GM18502 (cell line): Measurements from ENCODE around the gene PRKCH.
"Not testable (repeated sequence)": the region's sequence is repeated elsewhere in the genome, so short reads cannot be mapped to it uniquely, and the experiment has no call there.

Experiments used
- ATAC-seq: cut with Tn5 transposase; IDR thresholded peaks from one replicate; pipeline ENCODE4 v1.9.1; 2021; ENCODE audit warnings: mild to moderate bottlenecking; ENCODE audit not compliant: unreplicated experiment, poor library complexity

The PRKCH gene

DNA sequence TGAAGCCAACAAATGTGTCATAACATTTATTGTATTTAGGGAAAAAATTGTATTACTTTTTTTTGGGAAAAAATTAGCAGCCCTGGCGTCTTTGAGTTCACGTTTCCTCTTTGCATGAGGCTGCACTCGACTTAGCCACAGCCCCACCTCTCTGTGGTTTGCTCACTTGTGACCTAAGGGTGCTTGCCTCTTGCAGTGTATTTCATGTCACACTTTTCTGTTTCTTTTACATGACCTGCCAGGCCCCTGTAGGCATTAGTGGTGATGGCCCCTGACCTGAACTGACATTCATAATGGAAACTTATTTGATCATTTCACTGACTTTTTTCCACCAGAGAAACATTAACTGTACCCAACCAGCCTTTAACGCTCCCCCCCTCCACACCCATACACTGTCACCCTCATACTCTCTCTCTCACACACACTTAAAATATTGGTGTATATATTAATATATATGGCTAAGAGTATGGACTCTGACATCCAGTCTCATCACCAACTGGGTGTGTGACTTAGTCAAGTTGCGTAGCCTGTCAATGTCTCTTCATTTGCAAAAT is 122.9 kb downstream of the PRKCH start:
- ATAC-seq, result peak; percentile 87

- no peak for ATAC-seq
Measured at GRCh38 chr14:61451491-61451890, 130.1 kb downstream of the PRKCH start.

GRCh38 chr14:61451891-61452400 is 130.6 kb downstream of the PRKCH start:
- no peak for ATAC-seq

- no peak for ATAC-seq
Measured at GRCh38 chr14:61452452-61452851, 131.1 kb downstream of the PRKCH start.

DNA sequence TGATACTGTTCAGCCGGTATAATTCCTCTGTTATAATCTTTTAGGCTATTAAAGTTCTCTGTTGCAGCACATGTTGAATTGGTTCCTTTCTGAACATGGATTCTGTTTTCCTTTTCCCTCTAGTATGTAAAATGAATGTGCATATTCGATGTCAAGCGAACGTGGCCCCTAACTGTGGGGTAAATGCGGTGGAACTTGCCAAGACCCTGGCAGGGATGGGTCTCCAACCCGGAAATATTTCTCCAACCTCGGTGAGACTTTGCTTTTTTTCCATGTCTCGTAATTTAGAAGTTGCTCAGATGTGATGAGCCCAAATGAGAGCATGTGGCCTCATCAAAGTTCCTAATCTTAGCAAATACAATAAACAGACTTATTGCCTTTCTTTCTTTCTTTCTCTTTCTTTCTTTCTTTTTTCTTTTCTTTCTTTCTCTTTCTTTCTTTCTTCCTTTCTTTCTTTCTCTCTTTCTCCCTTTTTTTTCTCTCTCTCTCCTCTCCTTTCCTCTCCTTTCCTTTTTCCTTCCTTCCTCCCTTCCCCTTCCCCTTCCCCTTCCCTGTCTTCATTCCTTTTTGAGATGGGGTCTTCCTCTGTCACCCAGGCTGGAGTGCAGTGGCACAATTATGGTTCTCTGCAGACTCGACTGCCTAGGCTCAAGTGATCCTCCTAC is 131.9 kb downstream of the PRKCH start:
- no peak for ATAC-seq

DNA sequence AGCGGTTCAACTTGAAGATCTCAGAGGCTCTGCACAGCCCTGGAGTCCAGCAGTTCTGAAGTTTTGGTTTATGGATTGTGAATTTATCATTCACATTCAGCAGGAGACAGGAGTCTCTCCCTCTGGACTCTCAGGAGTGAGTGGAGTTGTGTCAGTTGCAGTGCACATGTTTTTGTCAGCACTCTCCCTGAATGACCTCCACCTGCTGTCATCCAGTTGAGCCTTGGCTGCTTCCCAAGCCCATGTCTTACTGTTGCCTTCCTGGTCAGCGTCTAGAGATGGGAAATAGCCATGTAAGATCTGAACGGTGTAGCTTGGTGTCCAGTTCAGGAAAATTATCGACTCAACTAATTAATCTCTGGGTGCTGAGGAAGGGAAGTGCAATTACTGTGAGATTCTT is 133.2 kb downstream of the PRKCH start:
- no peak for ATAC-seq

- no peak for ATAC-seq
Measured at GRCh38 chr14:61455351-61455750, 134.0 kb downstream of the PRKCH start.

DNA sequence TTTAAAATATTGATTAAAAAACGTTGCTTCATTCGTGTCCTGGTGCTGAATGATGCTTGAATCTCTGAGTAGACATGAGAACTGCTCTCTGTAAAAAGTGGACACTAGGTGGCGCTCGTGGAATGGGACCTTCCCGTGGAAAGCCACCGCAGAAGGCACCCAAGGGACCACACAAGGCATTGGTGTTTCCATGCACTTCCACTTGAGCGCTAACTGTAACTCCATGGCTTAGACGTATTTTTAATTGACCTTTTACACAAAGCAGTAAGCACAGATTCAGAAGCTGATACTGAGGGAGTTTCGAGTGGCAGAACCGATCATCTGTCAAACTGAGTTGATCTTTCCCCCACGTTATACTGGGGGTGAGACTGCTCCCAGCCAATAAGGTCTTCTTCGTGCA is 135.3 kb downstream of the PRKCH start:
- ATAC-seq, result peak; percentile 86

- no peak for ATAC-seq
Measured at GRCh38 chr14:61458766-61459165, 137.4 kb downstream of the PRKCH start.

DNA sequence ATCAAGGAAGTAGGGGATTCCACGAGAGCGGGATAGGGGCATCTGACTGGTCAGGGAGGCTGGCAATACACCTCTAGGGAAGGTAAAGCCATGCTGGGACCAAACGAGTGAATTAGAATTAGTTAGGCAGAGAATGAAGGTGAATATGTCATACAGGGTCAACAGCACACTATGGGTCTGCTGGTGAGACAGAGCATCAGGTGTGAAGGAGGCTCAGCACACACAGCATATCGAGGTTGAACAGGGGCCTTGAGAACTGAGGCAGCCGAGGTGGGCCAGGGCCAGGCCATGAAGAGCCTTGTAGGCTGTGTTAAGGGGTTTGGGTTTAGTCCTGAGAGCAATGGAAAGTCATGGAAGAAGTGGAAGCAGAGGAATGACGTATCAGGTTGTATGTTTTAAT is 137.8 kb downstream of the PRKCH start:
- ATAC-seq, result no peak

- ATAC-seq, result no peak
Measured at GRCh38 chr14:61460063-61460462, 138.7 kb downstream of the PRKCH start.

DNA sequence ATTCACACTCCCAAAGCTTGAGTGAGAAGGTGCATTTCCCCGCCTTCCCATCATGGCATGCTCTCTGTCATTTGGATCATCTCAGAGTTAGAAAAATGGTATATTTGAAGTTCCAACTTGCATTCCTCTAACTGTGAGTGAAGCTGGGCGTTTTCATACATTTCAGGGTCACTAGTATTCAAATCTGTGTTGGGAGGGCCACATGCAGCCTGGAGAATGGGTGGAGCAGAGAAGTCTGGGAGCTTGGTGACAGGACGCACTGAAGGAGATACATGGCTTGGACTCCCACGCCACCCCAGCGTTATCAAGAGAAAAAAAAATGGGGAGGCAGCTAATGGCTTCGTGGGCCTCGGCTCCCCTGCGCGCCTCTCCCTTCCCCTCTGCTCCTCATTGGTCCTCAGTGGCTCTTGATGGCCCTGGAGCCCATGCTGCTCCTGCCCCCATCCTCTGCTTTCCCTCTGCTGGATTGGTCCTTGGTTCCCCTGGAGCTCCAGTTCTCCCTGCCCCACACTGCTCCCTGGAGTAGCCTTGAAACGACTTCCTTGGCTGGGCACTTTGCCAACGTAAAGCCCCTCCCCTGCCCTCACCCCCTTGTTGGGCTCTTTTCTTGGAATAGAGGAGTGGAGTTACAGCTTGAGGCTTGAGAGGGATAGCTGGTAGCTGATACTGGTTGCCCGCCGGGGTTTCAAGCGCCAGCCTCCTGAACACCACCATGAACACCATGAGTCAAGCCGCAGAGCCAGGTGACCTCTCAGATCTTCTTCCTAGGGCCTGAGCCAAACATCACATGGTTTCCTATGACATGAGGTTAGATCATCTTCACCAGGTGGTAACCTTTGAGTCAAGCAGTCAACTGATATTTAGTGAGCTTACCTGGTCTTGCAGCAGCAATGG is 139.6 kb downstream of the PRKCH start:
- ATAC-seq, result no peak

GRCh38 chr14:61461808-61462275 is 140.5 kb downstream of the PRKCH start:
- ATAC-seq, result no peak

DNA sequence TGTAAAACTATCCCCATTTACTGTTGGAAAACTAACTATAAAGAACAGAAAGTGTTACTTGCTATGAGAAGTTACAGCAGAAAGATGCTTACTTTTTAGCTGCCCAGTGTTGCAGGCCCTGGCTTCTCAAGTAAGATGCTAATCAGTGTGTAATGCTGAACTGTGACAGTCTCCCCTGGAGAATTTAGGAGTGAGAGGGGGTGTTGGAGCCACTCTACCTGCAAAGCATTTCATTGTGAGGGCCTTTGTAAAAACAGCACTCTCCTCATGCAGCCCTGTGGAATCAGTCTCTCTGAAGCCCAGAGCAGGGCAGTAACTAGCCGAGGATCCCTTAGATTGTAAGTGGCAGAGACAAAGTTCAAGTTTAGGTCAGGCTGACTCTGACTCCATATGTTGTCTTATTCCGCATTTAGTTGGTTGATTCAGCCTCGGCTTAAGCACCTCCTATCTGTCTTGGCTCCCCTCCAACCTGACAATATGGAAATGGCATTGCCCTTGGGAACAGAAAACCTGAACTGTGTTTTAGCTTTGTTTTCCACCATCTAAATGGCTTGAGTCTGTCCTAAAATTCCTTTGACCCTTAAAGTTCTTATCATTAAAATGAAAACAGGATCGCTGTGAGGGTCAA is 141.3 kb downstream of the PRKCH start:
- no peak for ATAC-seq

DNA sequence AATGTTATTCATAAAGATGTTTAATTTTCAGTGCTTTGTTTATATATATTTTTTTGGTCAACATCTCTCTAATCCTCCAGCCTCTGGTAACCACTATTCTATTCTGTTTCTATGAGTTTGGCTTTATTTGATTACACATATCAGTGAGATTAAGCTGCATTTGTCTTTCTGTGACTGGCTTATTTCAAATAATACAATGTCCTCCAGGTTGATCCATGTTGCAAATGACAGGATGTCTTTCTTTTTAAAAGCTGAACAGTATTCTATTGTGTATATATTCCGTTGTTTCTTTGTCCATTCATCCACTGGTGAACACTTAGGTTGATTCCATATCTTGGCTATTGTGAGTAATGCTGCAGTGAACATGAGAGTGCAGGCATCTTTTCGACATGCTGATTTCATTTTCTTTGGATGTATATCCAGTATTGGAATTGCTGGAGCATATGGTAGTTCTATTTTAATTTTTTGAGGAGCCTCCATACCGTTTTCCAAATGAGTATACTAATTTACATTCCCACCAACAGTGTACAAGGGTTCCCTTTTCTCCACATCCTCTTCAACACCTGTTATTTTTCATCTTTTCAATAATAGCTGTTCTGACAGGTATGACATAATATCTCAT is 142.4 kb downstream of the PRKCH start:
- no peak for ATAC-seq

GRCh38 chr14:61464539-61465320 is 143.4 kb downstream of the PRKCH start:
- not testable (repeated sequence) for ATAC-seq

DNA sequence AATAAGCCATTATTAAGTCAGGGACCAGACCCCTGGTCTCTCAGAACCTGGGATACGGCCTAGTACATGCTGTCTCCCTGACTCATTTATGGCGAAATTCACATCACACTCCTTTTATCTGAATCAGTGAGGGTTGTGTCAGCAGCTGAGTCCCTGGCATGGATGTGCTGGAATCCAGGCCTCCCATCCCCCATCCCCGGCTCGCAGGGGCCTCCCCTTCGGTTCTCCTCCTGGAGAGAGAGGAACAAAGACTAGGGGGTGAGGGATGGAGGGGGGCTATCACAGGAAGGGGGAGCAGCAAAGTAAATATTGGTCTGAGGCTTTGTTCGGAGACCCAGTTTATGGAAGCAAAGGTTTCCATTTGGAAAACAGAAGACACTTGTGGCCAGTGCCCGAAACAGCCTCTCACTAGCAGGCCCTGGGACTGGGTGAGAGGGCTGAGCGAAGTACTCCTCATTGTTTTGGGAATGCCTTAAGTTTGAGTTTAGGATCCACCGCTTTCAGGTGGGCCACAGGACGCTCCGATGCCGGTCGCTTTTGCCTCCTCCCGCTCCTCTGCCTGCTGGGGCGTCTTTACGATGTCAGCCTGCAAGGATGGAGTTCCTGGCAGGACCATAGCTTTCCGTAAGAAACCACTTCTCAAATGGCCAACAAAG is 145.0 kb downstream of the PRKCH start:
- no peak for ATAC-seq

- ATAC-seq, result no peak
Measured at GRCh38 chr14:61466905-61467280, 145.5 kb downstream of the PRKCH start.

GRCh38 chr14:61467296-61467695 is 145.9 kb downstream of the PRKCH start:
- ATAC-seq, result no peak
